HCT116 (cell line): ENCODE data around the gene PRKAG2. TPM values are rescaled to one million over a fixed set of nuclear protein-coding genes. Genes with fewer than 3 reads are reported as not detected.

ENCODE experiments used
- ATAC-seq: fragments of 200-7000 bp; cut with Tn5 transposase; 2 replicates; pipeline ENCODE4 v1.9.1; 2020; ENCODE audit warnings: mild to moderate bottlenecking, moderate library complexity
- BruUV-seq: library from RNA; stranded (reverse); fragments of 400-500 nt; replicated peaks from 2 replicates; lab custom pipeline; 2021; lab: Mats Ljungman, UMichigan
- CTCF ChIA-PET: fragments of 300-600 bp; sonication (Branson Sonifier 250); formaldehyde crosslinking; loops from one replicate; lab custom pipeline; 2021; ENCODE audit warnings: antibody characterized with exemption; lab: Charles Lee
- POLR2A ChIA-PET: fragments of 300-600, 350-600 bp; sonication (Branson Sonifier 250); formaldehyde crosslinking; loops from one replicate; lab custom pipeline; 2021; ENCODE audit warnings: antibody characterized with exemption; lab: Charles Lee
- RAD21 ChIA-PET, 2 experiments: fragments of 300-600 bp; sonication (Branson Sonifier 250); formaldehyde crosslinking; loops; one replicate each; lab custom pipeline; 2023; ENCODE audit warnings: low total read pairs in 2 of 2; ENCODE audit not compliant: uncharacterized antibody in 2 of 2, unreplicated experiment in 2 of 2, low non-redundant PET in 1 of 2; lab: Charles Lee
- DNase-seq: peaks from one replicate; pipeline ENCODE4 v3.0.0-alpha.2; 2010; ENCODE audit warnings: low read depth, low spot score
- H2AFZ ChIP-seq: fragments of 200-600 bp; shearing (Covaris generic), sonication (generic); 2 replicates; pipeline ENCODE4 v1.6.1; 2017; ENCODE audit warnings: low read depth, mixed run types, mixed read lengths, antibody characterized with exemption, low read length; ENCODE audit not compliant: poor library complexity, severe bottlenecking
- H3K27ac ChIP-seq: 2 replicates; pipeline ENCODE4 v1.5.1; 2012; ENCODE audit warnings: low read depth, low read length
- H3K27me3 ChIP-seq: fragments of 200-600 bp; sonication (generic); 2 replicates; pipeline ENCODE4 v1.6.1; 2016; ENCODE audit warnings: mixed run types, low read length, mixed read lengths; ENCODE audit not compliant: insufficient read depth
- H3K36me3 ChIP-seq, 2 experiments: fragments of 200-500 bp in 1 of 2; fragments of 200-600 bp in 1 of 2; sonication (Bioruptor generic) in 1 of 2; sonication (generic) in 1 of 2; 2 replicates each; pipeline versions ENCODE4 v1.5.1 to v1.6.1; 2014 to 2016; ENCODE audit warnings: low read length in 2 of 2, inconsistent platforms in 1 of 2, mixed read lengths in 1 of 2, mixed run types in 1 of 2; ENCODE audit not compliant: insufficient read depth in 2 of 2, control insufficient read depth in 1 of 2
- H3K4me1 ChIP-seq, 2 experiments: fragments of 200-600 bp in 1 of 2; sonication (generic) in 1 of 2; 2 replicates each; pipeline versions ENCODE4 v1.5.1 to v1.6.1; 2012 to 2017; ENCODE audit warnings: low read length in 2 of 2, inconsistent platforms in 1 of 2, mild to moderate bottlenecking in 1 of 2, mixed read lengths in 1 of 2, mixed run types in 1 of 2, moderate library complexity in 1 of 2; ENCODE audit not compliant: insufficient read depth in 2 of 2, control insufficient read depth in 1 of 2
- H3K4me2 ChIP-seq: fragments of 200-600 bp; sonication (generic); 2 replicates; pipeline ENCODE4 v1.6.1; 2017; ENCODE audit warnings: mixed run types, low read length, mixed read lengths
- H3K4me3 ChIP-seq, 2 experiments: fragments of 200-600 bp in 1 of 2; sonication (generic) in 1 of 2; replicated peaks in 1 of 2; 2 replicates each; pipeline ENCODE4 v1.5.1; 2011 to 2016; ENCODE audit warnings: low read length in 2 of 2, control low read depth in 1 of 2, low read depth in 1 of 2, mild to moderate bottlenecking in 1 of 2, mixed read lengths in 1 of 2, mixed run types in 1 of 2
- H3K79me2 ChIP-seq: fragments of 200-600 bp; sonication (generic); 2 replicates; pipeline ENCODE4 v1.6.1; 2017; ENCODE audit warnings: mild to moderate bottlenecking, mixed run types, low read length, moderate library complexity, mixed read lengths; ENCODE audit not compliant: insufficient read depth
- H3K9ac ChIP-seq: fragments of 200-600 bp; sonication (generic); 2 replicates; pipeline ENCODE4 v1.6.1; 2016; ENCODE audit warnings: low read length, mixed read lengths
- H3K9me2 ChIP-seq: fragments of 200-600 bp; sonication (generic), shearing (Covaris generic); 2 replicates; pipeline ENCODE4 v1.6.1; 2017; ENCODE audit warnings: mixed run types, mild to moderate bottlenecking, moderate library complexity; ENCODE audit not compliant: insufficient read depth
- H3K9me3 ChIP-seq, 2 experiments: fragments of 200-500 bp in 1 of 2; fragments of 200-600 bp in 1 of 2; sonication (Bioruptor generic) in 1 of 2; sonication (generic) in 1 of 2; 2 replicates each; pipeline ENCODE4 v1.6.1; 2014 to 2017; ENCODE audit warnings: low read length in 2 of 2, mixed read lengths in 2 of 2, inconsistent platforms in 1 of 2, low read depth in 1 of 2, mild to moderate bottlenecking in 1 of 2, mixed run types in 1 of 2, moderate library complexity in 1 of 2; ENCODE audit not compliant: control insufficient read depth in 1 of 2, insufficient read depth in 1 of 2
- H4K20me1 ChIP-seq: fragments of 200-600 bp; sonication (generic), shearing (Covaris generic); 2 replicates; pipeline ENCODE4 v1.6.1; 2017; ENCODE audit warnings: mixed run types, mild to moderate bottlenecking, moderate library complexity; ENCODE audit not compliant: insufficient read depth
- EGR1 ChIP-seq: IDR thresholded peaks from 2 replicates; pipeline ENCODE4 v1.6.1; 2012; ENCODE audit warnings: low read depth
- EZH2 ChIP-seq: fragments of 200-600 bp; sonication (generic); IDR thresholded peaks from 2 replicates; pipeline ENCODE4 v1.6.1; 2017; ENCODE audit warnings: antibody characterized with exemption, mixed run types
- EZH2phosphoT487 ChIP-seq: fragments of 200-600 bp; IDR thresholded peaks from 2 replicates; pipeline ENCODE4 v1.6.1; 2018; ENCODE audit warnings: antibody characterized with exemption, borderline replicate concordance
- POLR2AphosphoS5 ChIP-seq: IDR thresholded peaks from 2 replicates; pipeline ENCODE4 v1.6.1; 2011; ENCODE audit warnings: mild to moderate bottlenecking, low read depth, low read length, moderate library complexity
- SIN3A ChIP-seq: IDR thresholded peaks from 2 replicates; pipeline ENCODE4 v1.6.1; 2012; ENCODE audit warnings: low read depth
- intact Hi-C: fragments of 100-400 bp; cut with micrococcal nuclease; formaldehyde crosslinking; loops from 2 replicates; pipeline ENCODE4 v1.10.0; 2022
- total RNA-seq: library from RNA; stranded (reverse); gene quantifications from one replicate; pipeline ENCODE4 v1.2.1, GENCODE V29; 2021; ENCODE audit not compliant: unreplicated experiment
- TF ChIP-seq, protein P1 (sequence below): IDR thresholded peaks from 2 replicates; pipeline ENCODE4 v1.6.1; 2012
- TF ChIP-seq, protein P2 (sequence below): IDR thresholded peaks from 2 replicates; pipeline ENCODE4 v1.6.1; 2011; ENCODE audit warnings: mild to moderate bottlenecking, low read length, moderate library complexity; ENCODE audit not compliant: insufficient replicate concordance; ENCODE audit errors: extremely low read depth

PRKAG2 gene
- total RNA-seq, 1 experiment from 2014 or later, result 23.6 TPM

DNA sequence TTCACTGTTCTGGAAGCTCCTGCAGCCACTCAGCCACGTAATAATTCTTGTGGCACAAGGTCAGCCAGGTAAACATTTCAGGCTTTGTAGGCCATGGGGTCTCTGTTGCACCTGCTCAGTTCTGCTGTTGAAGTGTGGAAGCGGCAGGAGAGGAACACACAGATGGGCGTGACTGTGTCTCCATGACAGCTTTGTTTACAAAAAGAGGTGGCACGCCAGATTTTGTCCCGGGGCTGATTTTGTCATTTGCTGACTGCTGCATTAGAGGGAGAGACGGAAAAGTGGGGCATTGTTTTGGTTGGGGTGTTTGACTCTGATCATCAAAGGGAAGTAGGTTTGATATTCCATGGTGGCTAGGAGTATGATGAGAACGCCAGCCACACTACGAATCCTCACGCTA lies 103.1 kb downstream of the PRKAG2 start:
- H3K9ac ChIP-seq, result no peak overlapping the region
- no peaks in the 10 kb centered on the region for H3K9me2 ChIP-seq
- no peaks in the 10 kb centered on the region; a peak in 1 of 4 replicates for H3K4me1 ChIP-seq
- no peak for TF ChIP-seq SIN3A
- TF ChIP-seq EGR1, result no peak
- TF ChIP-seq EZH2, result no peak
- TF ChIP-seq POLR2AphosphoS5, result no peak
- TF ChIP-seq, protein P1, sequence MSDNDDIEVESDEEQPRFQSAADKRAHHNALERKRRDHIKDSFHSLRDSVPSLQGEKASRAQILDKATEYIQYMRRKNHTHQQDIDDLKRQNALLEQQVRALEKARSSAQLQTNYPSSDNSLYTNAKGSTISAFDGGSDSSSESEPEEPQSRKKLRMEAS, result no peak
- no peak for TF ChIP-seq EZH2phosphoT487
- BruUV-seq, result no TSS peak
- ChIA-PET RAD21 (no interaction called here), CTCF (interaction anchor here (1.2 kb wide), 1 partner anchor 9 kb away, joined by 6 read pairs; no protein-coding TSS in a partner anchor), POLR2A (no interaction called here)
- no peak for ATAC-seq
- no peak for DNase-seq
- no peak overlapping the region for H2AFZ ChIP-seq
- H4K20me1 ChIP-seq, result no peaks in the 10 kb centered on the region
- H3K79me2 ChIP-seq, result no peaks in the 10 kb centered on the region
- H3K4me2 ChIP-seq, result no peak overlapping the region
- H3K4me3 ChIP-seq, result no peak overlapping the region
- no peaks in the 10 kb centered on the region for H3K27me3 ChIP-seq
- no peaks in the 10 kb centered on the region for H3K9me3 ChIP-seq
- intact Hi-C loops, result no loop called here
- no peaks in the 10 kb centered on the region for H3K36me3 ChIP-seq
- no peak overlapping the region for H3K27ac ChIP-seq

DNA sequence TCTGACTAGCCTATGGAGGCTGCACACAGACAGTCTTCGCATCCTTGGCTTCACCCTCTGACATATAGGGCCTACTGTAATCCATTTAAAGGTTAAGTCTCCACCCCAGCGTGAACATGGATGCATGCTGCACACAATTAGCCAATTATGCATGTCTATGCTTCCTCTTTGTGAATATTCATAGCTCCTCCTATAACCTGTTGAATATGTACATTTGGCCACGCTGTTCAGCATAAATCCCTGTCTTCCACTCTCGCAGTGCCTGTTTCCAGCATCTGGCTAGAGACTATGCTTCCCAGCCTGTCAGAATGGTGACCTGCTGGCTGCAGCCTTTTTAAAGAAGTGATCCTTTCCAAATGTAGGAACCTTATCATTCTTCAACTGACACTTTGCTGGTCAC lies 106.7 kb downstream of the PRKAG2 start:
- H3K4me2 ChIP-seq, result no peak overlapping the region
- no TSS peak for BruUV-seq
- no peaks in the 10 kb centered on the region for H3K27me3 ChIP-seq
- H3K9me3 ChIP-seq, result no peaks in the 10 kb centered on the region
- CTCF ChIA-PET, result no interaction called here
- no peaks in the 10 kb centered on the region for H3K79me2 ChIP-seq
- intact Hi-C loops, result no loop called here
- H3K9me2 ChIP-seq, result no peaks in the 10 kb centered on the region
- H3K4me1 ChIP-seq, result no peaks in the 10 kb centered on the region
- no peak overlapping the region for H2AFZ ChIP-seq
- no peaks in the 10 kb centered on the region for H4K20me1 ChIP-seq
- H3K9ac ChIP-seq, result no peak overlapping the region
- no peak overlapping the region for H3K27ac ChIP-seq
- no peaks in the 10 kb centered on the region for H3K36me3 ChIP-seq
- POLR2A ChIA-PET, result no interaction called here
- TF ChIP-seq, protein P2, sequence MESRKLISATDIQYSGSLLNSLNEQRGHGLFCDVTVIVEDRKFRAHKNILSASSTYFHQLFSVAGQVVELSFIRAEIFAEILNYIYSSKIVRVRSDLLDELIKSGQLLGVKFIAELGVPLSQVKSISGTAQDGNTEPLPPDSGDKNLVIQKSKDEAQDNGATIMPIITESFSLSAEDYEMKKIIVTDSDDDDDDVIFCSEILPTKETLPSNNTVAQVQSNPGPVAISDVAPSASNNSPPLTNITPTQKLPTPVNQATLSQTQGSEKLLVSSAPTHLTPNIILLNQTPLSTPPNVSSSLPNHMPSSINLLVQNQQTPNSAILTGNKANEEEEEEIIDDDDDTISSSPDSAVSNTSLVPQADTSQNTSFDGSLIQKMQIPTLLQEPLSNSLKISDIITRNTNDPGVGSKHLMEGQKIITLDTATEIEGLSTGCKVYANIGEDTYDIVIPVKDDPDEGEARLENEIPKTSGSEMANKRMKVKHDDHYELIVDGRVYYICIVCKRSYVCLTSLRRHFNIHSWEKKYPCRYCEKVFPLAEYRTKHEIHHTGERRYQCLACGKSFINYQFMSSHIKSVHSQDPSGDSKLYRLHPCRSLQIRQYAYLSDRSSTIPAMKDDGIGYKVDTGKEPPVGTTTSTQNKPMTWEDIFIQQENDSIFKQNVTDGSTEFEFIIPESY, result no peak
- DNase-seq (no peak), ATAC-seq (no peak)
- no peak overlapping the region for H3K4me3 ChIP-seq
- RAD21 ChIA-PET, result no interaction called here
